Measurements from ENCODE around the gene SH3RF3.

DNA sequence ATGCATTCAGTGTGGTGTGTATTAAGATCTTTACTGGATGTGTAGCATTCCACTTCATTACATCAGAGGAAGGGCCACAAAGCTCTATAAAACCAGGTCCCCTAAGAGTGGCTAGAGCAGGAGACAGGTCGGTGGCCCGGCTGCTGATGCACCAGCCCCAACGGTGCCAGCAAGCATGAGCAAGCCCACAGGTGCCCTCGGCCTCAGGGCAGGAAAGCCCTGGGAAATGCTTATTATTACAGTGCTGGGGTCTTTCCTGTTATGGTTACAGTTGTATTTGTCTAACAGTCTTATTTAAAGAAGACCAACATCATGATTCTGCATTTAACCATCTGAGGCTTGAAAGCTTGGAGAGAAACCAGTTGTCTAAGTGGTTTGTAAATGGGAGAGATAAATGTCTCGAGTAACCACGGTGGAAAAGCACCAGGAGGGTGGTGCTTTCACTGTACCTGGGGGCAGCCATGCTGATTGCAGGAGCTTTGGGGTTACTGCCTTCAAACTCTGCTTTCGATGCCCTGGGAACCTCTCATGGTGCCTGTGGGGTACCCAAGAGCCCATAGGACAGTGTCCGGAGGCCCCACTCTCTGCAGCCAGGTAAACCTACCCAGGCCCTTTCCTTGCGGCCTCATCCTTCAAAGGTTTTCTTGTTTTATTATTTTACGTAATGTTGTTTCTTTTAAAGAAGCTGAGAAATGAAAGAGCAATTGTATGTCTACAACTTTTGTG, 133.1 kb downstream of the SH3RF3 start:
- TF ChIP-seq, protein P1, sequence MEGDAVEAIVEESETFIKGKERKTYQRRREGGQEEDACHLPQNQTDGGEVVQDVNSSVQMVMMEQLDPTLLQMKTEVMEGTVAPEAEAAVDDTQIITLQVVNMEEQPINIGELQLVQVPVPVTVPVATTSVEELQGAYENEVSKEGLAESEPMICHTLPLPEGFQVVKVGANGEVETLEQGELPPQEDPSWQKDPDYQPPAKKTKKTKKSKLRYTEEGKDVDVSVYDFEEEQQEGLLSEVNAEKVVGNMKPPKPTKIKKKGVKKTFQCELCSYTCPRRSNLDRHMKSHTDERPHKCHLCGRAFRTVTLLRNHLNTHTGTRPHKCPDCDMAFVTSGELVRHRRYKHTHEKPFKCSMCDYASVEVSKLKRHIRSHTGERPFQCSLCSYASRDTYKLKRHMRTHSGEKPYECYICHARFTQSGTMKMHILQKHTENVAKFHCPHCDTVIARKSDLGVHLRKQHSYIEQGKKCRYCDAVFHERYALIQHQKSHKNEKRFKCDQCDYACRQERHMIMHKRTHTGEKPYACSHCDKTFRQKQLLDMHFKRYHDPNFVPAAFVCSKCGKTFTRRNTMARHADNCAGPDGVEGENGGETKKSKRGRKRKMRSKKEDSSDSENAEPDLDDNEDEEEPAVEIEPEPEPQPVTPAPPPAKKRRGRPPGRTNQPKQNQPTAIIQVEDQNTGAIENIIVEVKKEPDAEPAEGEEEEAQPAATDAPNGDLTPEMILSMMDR (IDR thresholded peaks at IDR 0.05): no peak
- no peak for TF ChIP-seq POLR2A (IDR thresholded peaks at IDR 0.05)
